ENCODE measurements around the gene GPR42. TPM values are rescaled to one million over a fixed set of nuclear protein-coding genes. Genes with fewer than 3 reads are reported as not detected.

GPR42 gene
- total and polyA plus RNA-seq, 10 of the 15 experiments (the other 5 are each of a cell fraction or from before 2014, with no cell fraction given): 0.13 TPM; not detected in 9

DNA sequence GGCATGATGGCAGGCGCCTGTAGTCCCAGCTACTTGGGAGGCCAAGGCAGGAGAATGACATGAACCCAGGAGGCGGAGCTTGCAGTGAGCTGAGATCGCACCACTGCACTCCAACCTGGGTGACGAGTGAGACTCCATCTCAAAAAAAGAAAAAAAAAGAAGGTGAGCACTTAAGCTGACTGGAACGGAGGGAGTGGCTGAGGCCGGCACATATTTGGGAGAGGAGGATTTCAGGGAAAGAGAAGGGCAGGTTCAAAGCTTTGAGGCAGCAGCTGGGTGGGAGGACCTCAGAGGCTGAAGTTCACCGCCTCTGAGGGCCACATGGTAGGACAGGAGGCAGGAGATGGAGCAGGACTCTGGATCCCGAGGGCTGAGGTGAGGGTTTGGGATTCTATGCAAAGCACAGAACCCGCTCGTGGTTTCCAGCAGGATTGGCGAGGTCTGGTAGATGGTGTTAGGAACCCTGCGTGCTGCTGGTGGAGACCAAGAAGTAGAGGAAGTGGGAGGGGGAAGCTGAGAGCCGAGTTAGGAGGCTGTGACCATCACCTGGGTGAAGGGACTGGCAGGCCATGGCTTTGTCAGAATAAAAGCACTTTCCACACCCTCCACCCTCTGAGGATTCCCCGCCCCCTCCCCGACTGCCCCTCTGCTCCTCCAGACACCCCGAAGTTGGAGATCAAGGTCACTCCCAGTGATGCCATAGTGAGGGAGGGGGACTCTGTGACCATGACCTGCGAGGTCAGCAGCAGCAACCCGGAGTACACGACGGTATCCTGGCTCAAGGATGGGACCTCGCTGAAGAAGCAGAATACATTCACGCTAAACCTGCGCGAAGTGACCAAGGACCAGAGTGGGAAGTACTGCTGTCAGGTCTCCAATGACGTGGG lies 33.5 kb upstream of the GPR42 start (continued):
- TF ChIP-seq MYC (IDR thresholded peaks at IDR 0.05; ENCODE audit: insufficient read depth, insufficient read length, insufficient replicate concordance, low read length, severe bottlenecking) (no peak), WRNIP1 (IDR thresholded peaks at IDR 0.05; ENCODE audit: borderline replicate concordance, low read depth, low read length) (no peak), SIX5 (IDR thresholded peaks at IDR 0.05; ENCODE audit: low read depth, low read length, severe bottlenecking) (no peak), RELA (IDR thresholded peaks at IDR 0.05; ENCODE audit: borderline replicate concordance, partially characterized antibody) (no peak), TARDBP (IDR thresholded peaks at IDR 0.05; ENCODE audit: borderline replicate concordance) (no peak), PAX5 (IDR thresholded peaks at IDR 0.05; ENCODE audit: borderline replicate concordance, low read depth, low read length) (no peak), TAF1 (IDR thresholded peaks at IDR 0.05; ENCODE audit: borderline replicate concordance, low read depth, low read length) (no peak), SREBF1 (IDR thresholded peaks at IDR 0.05; ENCODE audit: low read length) (no peak), ZNF384 (IDR thresholded peaks at IDR 0.05; ENCODE audit: borderline replicate concordance, low read depth, low read length) (no peak), MLLT1 (IDR thresholded peaks at IDR 0.05) (0 out of 2 replicates have a peak, but pooled peaks have one; percentile 16), ZNF207 (IDR thresholded peaks at IDR 0.05; ENCODE audit: borderline replicate concordance) (no peak), GATAD2B (conservative IDR thresholded peaks at IDR 0.05; ENCODE audit: low read depth) (no peak), GABPA (IDR thresholded peaks at IDR 0.05; ENCODE audit: low read depth) (no peak)
- TF ChIP-seq, protein P1, sequence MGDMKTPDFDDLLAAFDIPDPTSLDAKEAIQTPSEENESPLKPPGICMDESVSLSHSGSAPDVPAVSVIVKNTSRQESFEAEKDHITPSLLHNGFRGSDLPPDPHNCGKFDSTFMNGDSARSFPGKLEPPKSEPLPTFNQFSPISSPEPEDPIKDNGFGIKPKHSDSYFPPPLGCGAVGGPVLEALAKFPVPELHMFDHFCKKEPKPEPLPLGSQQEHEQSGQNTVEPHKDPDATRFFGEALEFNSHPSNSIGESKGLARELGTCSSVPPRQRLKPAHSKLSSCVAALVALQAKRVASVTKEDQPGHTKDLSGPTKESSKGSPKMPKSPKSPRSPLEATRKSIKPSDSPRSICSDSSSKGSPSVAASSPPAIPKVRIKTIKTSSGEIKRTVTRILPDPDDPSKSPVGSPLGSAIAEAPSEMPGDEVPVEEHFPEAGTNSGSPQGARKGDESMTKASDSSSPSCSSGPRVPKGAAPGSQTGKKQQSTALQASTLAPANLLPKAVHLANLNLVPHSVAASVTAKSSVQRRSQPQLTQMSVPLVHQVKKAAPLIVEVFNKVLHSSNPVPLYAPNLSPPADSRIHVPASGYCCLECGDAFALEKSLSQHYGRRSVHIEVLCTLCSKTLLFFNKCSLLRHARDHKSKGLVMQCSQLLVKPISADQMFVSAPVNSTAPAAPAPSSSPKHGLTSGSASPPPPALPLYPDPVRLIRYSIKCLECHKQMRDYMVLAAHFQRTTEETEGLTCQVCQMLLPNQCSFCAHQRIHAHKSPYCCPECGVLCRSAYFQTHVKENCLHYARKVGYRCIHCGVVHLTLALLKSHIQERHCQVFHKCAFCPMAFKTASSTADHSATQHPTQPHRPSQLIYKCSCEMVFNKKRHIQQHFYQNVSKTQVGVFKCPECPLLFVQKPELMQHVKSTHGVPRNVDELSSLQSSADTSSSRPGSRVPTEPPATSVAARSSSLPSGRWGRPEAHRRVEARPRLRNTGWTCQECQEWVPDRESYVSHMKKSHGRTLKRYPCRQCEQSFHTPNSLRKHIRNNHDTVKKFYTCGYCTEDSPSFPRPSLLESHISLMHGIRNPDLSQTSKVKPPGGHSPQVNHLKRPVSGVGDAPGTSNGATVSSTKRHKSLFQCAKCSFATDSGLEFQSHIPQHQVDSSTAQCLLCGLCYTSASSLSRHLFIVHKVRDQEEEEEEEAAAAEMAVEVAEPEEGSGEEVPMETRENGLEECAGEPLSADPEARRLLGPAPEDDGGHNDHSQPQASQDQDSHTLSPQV (IDR thresholded peaks at IDR 0.05): no peak

Measured in GM12878 (cell line).